Measurements from ENCODE around the gene STAMBPL1. TPM values are rescaled to one million over a fixed set of nuclear protein-coding genes. Genes with fewer than 3 reads are reported as not detected.

STAMBPL1 gene
- total RNA-seq, 1 experiment from 2014 or later = 9.4 TPM

DNA sequence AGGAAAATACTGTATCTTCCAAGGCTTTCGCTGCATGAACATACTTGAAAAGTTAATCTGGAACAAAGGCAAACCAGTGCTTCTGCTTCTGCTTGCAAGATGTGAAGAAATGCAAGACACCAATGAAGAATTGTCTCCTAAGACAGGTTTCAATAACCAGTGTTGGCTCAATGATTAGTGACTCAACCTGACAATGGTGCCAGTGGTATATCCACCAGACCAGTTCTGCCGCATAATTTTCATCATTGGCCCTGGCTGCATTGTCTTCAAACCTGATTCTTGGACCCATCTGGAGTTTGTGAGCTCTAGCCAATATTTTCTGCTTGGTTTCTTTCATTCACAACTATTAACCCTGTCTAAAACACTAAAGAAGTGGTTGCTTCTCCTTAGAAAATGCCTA, 13.6 kb upstream of the STAMBPL1 start:
- DNase-seq = no peak
- H3K4me1 Mint-ChIP-seq (ENCODE audit: low read depth, unreplicated experiment) = no peaks in the 10 kb centered on the region
- TF ChIP-seq, protein P1, sequence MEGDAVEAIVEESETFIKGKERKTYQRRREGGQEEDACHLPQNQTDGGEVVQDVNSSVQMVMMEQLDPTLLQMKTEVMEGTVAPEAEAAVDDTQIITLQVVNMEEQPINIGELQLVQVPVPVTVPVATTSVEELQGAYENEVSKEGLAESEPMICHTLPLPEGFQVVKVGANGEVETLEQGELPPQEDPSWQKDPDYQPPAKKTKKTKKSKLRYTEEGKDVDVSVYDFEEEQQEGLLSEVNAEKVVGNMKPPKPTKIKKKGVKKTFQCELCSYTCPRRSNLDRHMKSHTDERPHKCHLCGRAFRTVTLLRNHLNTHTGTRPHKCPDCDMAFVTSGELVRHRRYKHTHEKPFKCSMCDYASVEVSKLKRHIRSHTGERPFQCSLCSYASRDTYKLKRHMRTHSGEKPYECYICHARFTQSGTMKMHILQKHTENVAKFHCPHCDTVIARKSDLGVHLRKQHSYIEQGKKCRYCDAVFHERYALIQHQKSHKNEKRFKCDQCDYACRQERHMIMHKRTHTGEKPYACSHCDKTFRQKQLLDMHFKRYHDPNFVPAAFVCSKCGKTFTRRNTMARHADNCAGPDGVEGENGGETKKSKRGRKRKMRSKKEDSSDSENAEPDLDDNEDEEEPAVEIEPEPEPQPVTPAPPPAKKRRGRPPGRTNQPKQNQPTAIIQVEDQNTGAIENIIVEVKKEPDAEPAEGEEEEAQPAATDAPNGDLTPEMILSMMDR (IDR thresholded peaks at IDR 0.05; ENCODE audit: unreplicated experiment) = no peak

DNA sequence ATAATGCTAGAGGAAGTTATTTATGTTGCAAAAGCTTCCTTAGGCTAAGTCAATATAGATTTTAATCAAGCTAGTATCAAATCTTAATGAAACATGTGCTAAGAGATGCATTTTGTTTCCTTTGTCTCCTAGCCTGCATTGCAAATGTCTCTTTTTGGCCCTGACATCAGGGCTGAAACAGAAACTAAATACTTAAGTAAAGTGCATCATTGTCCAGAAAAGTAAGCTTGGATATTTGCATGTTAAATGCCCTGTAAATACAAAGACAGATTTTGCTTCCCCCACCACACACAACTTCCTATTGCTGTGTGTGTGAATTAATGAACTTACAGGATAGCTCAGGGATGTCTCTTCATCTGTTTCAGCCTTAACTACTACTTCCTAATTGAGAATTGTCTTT, 10.0 kb upstream of the STAMBPL1 start:
- no peak overlapping the region for H3K27ac Mint-ChIP-seq (ENCODE audit: unreplicated experiment)

More for the DNA sequence above, 13.6 kb upstream of the STAMBPL1 start:
- H3K9me3 Mint-ChIP-seq (ENCODE audit: low read depth, unreplicated experiment) = no peaks in the 10 kb centered on the region
- intact Hi-C loops (cut with micrococcal nuclease; ENCODE audit: unreplicated experiment) = no loop called here
- no peak overlapping the region for H3K27ac Mint-ChIP-seq (ENCODE audit: unreplicated experiment)
- H3K4me3 Mint-ChIP-seq (ENCODE audit: low read depth, unreplicated experiment) = no peak overlapping the region
- no TSS peak for BruUV-seq (replicated peaks)
- H3K27me3 Mint-ChIP-seq (ENCODE audit: unreplicated experiment) = no peaks in the 10 kb centered on the region
- CTCF ChIA-PET = no interaction called here
- no peaks in the 10 kb centered on the region for H3K36me3 Mint-ChIP-seq (ENCODE audit: insufficient read depth, unreplicated experiment)

DNA sequence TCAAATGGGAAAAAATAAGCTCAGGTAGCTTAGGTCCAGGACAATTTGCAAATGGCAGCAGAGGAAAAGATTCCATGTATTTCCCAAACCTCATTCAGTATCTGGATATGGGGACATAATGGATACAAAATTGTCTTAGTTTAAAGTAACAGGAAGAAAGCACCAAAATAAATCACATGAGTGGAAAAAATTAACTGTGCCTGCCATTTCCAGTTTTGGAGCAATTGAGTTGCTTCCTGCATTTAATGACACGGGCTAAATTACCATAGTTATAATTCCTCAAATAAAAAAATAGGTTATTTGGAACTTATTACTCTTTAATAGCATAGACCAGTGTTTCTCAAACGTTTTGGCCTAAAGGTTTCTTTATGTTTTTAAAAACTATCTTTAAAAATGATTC, 6.3 kb upstream of the STAMBPL1 start:
- BruUV-seq (replicated peaks) = no TSS peak
- CTCF ChIA-PET = no interaction called here
- no peak overlapping the region for H3K27ac Mint-ChIP-seq (ENCODE audit: unreplicated experiment)
- no peak overlapping the region for H3K4me3 Mint-ChIP-seq (ENCODE audit: low read depth, unreplicated experiment)
- intact Hi-C loops (cut with micrococcal nuclease; ENCODE audit: unreplicated experiment) = no loop called here
- TF ChIP-seq, protein P1 (IDR thresholded peaks at IDR 0.05; ENCODE audit: unreplicated experiment) = no peak
- H3K27me3 Mint-ChIP-seq (ENCODE audit: unreplicated experiment) = no peaks in the 10 kb centered on the region
- no peak for DNase-seq
- H3K4me1 Mint-ChIP-seq (ENCODE audit: low read depth, unreplicated experiment) = no peaks in the 10 kb centered on the region
- H3K9me3 Mint-ChIP-seq (ENCODE audit: low read depth, unreplicated experiment) = no peaks in the 10 kb centered on the region
- no peaks in the 10 kb centered on the region for H3K36me3 Mint-ChIP-seq (ENCODE audit: insufficient read depth, unreplicated experiment)

More for the DNA sequence above, 10.0 kb upstream of the STAMBPL1 start:
- BruUV-seq (replicated peaks) = no TSS peak
- Mint-ChIP-seq H3K9me3 (ENCODE audit: low read depth, unreplicated experiment) (no peaks in the 10 kb centered on the region), H3K36me3 (ENCODE audit: insufficient read depth, unreplicated experiment) (no peaks in the 10 kb centered on the region), H3K4me3 (ENCODE audit: low read depth, unreplicated experiment) (no peak overlapping the region), H3K27me3 (ENCODE audit: unreplicated experiment) (no peaks in the 10 kb centered on the region), H3K4me1 (ENCODE audit: low read depth, unreplicated experiment) (no peaks in the 10 kb centered on the region)
- DNase-seq = no peak
- CTCF ChIA-PET = interaction anchor here (1.8 kb wide), 1 partner anchor 34 kb away, joined by 4 read pairs; no protein-coding TSS in a partner anchor
- TF ChIP-seq, protein P1 (IDR thresholded peaks at IDR 0.05; ENCODE audit: unreplicated experiment) = no peak
- intact Hi-C loops (cut with micrococcal nuclease; ENCODE audit: unreplicated experiment) = no loop called here

DNA sequence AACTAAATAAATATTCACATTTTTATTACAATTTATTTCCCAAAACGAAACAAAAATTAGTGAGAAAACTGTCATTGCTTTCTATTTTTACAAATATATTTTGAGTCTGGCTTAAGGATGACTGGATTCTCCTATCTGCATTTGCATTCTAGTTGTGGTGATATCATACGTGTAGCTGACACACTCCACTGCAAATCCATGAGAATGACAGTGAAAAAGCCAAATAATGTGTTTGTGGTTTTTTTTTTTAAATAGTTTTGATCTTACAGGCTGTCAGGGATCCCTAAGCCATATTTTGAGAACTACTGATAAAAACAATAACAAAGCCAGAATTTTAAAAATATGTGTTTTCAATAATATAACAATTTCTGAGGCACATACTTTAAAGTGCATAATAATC, 5.8 kb upstream of the STAMBPL1 start:
- Mint-ChIP-seq H3K27ac (ENCODE audit: unreplicated experiment) (no peak overlapping the region), H3K4me1 (ENCODE audit: low read depth, unreplicated experiment) (no peaks in the 10 kb centered on the region), H3K27me3 (ENCODE audit: unreplicated experiment) (no peaks in the 10 kb centered on the region), H3K9me3 (ENCODE audit: low read depth, unreplicated experiment) (no peaks in the 10 kb centered on the region), H3K4me3 (ENCODE audit: low read depth, unreplicated experiment) (no peak overlapping the region), H3K36me3 (ENCODE audit: insufficient read depth, unreplicated experiment) (no peaks in the 10 kb centered on the region)
- no peak for DNase-seq
- CTCF ChIA-PET = no interaction called here
- no TSS peak for BruUV-seq (replicated peaks)
- TF ChIP-seq, protein P1 (IDR thresholded peaks at IDR 0.05; ENCODE audit: unreplicated experiment) = no peak
- intact Hi-C loops (cut with micrococcal nuclease; ENCODE audit: unreplicated experiment) = no loop called here
